ENCODE measurements around the gene PRPF4. TPM values are rescaled to one million over a fixed set of nuclear protein-coding genes. Genes with fewer than 3 reads are reported as not detected.

The PRPF4 gene
- total RNA-seq, 6 experiments from 2014 or later: 6.9 to 13.0 (median 10.1) TPM

DNA sequence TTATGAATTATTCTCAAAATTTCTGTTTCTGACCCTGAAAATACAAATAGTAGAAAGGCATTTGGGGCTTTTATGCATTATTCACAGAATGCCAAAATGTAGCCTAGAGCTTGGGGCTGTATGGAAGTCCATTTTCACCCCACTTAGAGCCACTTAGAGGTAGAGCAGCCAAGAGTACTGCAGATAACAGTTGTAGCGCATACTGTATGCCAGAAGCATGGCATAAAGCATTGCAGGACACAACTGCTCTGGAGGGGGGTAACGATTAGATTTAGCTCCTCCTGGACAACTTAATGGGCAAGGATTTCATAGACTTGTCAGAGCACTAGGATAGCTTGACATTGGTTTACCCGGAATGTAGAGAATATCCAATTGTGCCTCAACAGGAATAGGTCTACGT lies 38.4 kb upstream of the PRPF4 start:
- Histone ChIP-seq H3K27me3 (no peaks in the 10 kb centered on the region), H3K4me1 (peaks cover 0 to 74% (median 26%) of the 10 kb centered on the region in 4 donors), H3K36me3 (no peaks in the 10 kb centered on the region), H3K9me3 (no peaks in the 10 kb centered on the region), H3K4me3 (no peak overlapping the region), H3K27ac (peak overlapping the region in 1 of 3 donors; percentile 72)
- no peak for DNase-seq
- TF ChIP-seq POLR2A (IDR thresholded peaks at IDR 0.05): no peak
- TF ChIP-seq, protein P1, sequence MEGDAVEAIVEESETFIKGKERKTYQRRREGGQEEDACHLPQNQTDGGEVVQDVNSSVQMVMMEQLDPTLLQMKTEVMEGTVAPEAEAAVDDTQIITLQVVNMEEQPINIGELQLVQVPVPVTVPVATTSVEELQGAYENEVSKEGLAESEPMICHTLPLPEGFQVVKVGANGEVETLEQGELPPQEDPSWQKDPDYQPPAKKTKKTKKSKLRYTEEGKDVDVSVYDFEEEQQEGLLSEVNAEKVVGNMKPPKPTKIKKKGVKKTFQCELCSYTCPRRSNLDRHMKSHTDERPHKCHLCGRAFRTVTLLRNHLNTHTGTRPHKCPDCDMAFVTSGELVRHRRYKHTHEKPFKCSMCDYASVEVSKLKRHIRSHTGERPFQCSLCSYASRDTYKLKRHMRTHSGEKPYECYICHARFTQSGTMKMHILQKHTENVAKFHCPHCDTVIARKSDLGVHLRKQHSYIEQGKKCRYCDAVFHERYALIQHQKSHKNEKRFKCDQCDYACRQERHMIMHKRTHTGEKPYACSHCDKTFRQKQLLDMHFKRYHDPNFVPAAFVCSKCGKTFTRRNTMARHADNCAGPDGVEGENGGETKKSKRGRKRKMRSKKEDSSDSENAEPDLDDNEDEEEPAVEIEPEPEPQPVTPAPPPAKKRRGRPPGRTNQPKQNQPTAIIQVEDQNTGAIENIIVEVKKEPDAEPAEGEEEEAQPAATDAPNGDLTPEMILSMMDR (IDR thresholded peaks at IDR 0.05): no peak
- ATAC-seq: no peak
- intact Hi-C loops (cut with DNase I): no loop called here
- 73% methylated on average over 4 of the region's 4 CpGs for WGBS (ENCODE audit: insufficient coverage, low coverage, low lambda C conversion rate, missing lambda C conversion rate)

DNA sequence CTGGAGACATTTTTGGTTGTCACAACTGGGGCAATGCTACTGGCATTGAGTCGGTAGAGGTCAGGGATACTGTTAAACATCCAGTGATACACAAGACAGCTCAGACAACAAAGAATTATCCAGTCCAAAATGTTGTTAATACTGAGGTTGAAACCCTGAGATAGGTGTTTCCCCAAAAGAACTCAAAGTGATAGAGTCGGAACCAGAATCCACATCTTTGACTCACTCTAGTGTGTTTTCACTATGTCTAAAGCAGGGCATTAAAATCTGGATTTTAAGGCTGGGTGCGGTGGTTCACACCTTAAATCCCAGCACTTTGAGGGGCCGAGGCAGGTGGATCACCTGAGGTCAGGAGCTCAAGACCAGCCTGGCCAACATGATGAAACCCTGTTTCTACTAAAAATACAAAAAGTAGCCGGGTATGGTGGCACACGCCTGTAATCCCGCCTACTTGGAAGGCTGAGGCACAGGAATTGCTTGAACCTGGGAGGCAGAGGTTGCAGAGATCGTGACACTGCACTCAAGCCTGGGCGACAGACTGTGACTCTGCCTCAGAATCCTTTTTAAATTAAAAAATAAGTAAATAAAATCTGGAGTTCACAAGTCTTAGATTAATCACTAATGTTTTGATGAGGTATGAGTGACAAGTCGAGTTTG lies 37.1 kb upstream of the PRPF4 start:
- Histone ChIP-seq H3K4me1 (peaks cover 0 to 65% (median 24%) of the 10 kb centered on the region in 4 donors), H3K4me3 (peak overlapping the region in 2 of 3 donors; percentile 6 to 27), H3K27me3 (no peaks in the 10 kb centered on the region), H3K27ac (peak overlapping the region; percentile 31 to 72 (median 60)), H3K36me3 (no peaks in the 10 kb centered on the region), H3K9me3 (no peaks in the 10 kb centered on the region)
- DNase-seq: peak in 1 of 3 donors; percentile 58
- ATAC-seq: peak; percentile 46 to 66 (median 62)
- intact Hi-C loops (cut with DNase I): no loop called here
- TF ChIP-seq POLR2A (IDR thresholded peaks at IDR 0.05): no peak
- TF ChIP-seq, protein P1 (IDR thresholded peaks at IDR 0.05): no peak
- 24% methylated on average over 9 of the region's 10 CpGs for WGBS (ENCODE audit: insufficient coverage, low coverage, low lambda C conversion rate, missing lambda C conversion rate)

DNA sequence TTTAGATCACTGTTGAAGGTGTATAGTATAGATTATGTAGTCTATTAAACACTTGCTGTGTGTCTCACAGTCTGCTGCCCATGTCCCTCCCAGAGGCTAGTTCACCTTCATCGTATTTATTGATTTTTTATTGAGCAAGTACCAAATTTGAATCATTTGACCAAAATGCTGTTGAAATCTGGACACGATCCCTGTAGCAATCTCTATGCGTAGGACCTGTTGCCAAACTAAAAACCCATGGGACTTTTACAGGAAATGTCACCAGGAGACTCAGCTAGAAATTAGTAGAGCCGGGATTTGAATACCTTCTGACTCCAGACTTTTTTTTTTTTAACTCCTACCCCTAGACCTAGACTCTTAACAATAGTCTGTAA lies 36.6 kb upstream of the PRPF4 start:
- Histone ChIP-seq H3K4me3 (peak overlapping the region in 2 of 3 donors; percentile 6 to 27), H3K27ac (peak overlapping the region; percentile 31 to 72 (median 60)), H3K36me3 (no peaks in the 10 kb centered on the region), H3K9me3 (no peaks in the 10 kb centered on the region), H3K4me1 (peaks cover 0 to 60% (median 21%) of the 10 kb centered on the region in 4 donors), H3K27me3 (no peaks in the 10 kb centered on the region)
- TF ChIP-seq, protein P1 (IDR thresholded peaks at IDR 0.05): no peak
- no peak for TF ChIP-seq POLR2A (IDR thresholded peaks at IDR 0.05)
- intact Hi-C loops (cut with DNase I): no loop called here
- peak; percentile 62 to 74 (median 70) for ATAC-seq
- WGBS (ENCODE audit: insufficient coverage, low coverage, low lambda C conversion rate, missing lambda C conversion rate): 12% methylated on average over 4 of the region's 4 CpGs
- DNase-seq: no peak

DNA sequence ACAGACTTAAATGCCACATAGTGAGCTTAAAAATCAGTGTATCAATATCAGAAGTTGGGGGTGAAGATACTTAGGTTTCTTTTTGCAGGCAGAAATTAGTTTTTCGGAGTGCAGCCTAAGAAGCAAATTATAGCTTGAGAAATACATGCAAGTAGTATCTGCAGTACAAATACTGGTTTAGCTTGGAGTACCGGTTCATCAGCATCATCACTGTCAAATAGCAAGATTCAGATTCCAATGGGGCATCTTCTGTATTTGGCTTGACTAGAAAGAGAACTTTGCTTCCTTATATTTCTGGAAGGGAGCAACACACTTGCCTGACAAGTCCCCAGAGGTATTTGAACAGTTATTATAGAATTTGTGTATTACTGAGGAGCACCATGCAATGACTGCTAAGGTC lies 34.3 kb upstream of the PRPF4 start:
- 100% methylated on average over 2 of the region's 2 CpGs for WGBS (ENCODE audit: insufficient coverage, low coverage, low lambda C conversion rate, missing lambda C conversion rate)
- H3K4me1 ChIP-seq: peaks cover 0 to 41% (median 13%) of the 10 kb centered on the region in 4 donors
- no peak for ATAC-seq
- no peaks in the 10 kb centered on the region for H3K27me3 ChIP-seq
- H3K36me3 ChIP-seq: no peaks in the 10 kb centered on the region
- intact Hi-C loops (cut with DNase I): no loop called here
- TF ChIP-seq POLR2A (IDR thresholded peaks at IDR 0.05): no peak
- TF ChIP-seq, protein P1 (IDR thresholded peaks at IDR 0.05): no peak
- no peak for DNase-seq
- H3K4me3 ChIP-seq: no peak overlapping the region
- no peaks in the 10 kb centered on the region for H3K9me3 ChIP-seq
- H3K27ac ChIP-seq: no peak overlapping the region
